Adrenal gland (tissue), 5 donors: ENCODE measurements around the gene ADCY2.

Source experiments
- POLR2A ChIP-seq, 2 donors: fragments of 450-650 bp; IDR thresholded peaks; one replicate each; pipeline ENCODE4 v1.6.1; 2017; ENCODE audit warnings: antibody characterized with exemption in 2 of 2, mild to moderate bottlenecking in 2 of 2, moderate library complexity in 1 of 2
- TF ChIP-seq, protein P1 (sequence below), 6 experiments: fragments of 450-650 bp in 4 of 6; fragments of 200-600 bp in 2 of 6; sonication (generic) in 1 of 6; IDR thresholded peaks; 1 replicate in 5 of 6; 2 replicates in 1 of 6; pipeline versions ENCODE4 v1.5.1 to v1.8.0; 2016 to 2021; ENCODE audit warnings: antibody characterized with exemption in 6 of 6, mild to moderate bottlenecking in 2 of 6, moderate library complexity in 1 of 6
- donor health status: DM: no; HTN: no; CAD: no.

DNA sequence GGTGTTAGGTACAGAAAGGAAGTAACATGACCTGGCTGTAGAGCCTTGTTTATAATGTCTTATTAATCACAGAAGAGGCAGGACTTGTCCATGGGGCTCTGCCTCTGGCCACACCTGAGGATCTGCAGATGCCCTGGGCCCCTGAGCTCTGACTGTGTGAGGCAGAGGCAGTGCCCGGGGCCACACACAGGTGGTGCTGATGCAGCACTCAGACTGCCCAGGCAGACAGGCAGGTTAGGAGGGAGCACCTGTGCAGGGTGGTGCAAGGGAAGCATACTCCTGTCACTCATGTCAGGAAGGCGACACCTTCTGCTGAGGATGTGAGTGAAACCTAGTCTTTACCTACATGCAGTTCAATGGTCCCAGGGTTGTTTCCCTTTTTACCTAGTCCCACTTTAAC, 366.3 kb downstream of the ADCY2 start:
- TF ChIP-seq, protein P1, sequence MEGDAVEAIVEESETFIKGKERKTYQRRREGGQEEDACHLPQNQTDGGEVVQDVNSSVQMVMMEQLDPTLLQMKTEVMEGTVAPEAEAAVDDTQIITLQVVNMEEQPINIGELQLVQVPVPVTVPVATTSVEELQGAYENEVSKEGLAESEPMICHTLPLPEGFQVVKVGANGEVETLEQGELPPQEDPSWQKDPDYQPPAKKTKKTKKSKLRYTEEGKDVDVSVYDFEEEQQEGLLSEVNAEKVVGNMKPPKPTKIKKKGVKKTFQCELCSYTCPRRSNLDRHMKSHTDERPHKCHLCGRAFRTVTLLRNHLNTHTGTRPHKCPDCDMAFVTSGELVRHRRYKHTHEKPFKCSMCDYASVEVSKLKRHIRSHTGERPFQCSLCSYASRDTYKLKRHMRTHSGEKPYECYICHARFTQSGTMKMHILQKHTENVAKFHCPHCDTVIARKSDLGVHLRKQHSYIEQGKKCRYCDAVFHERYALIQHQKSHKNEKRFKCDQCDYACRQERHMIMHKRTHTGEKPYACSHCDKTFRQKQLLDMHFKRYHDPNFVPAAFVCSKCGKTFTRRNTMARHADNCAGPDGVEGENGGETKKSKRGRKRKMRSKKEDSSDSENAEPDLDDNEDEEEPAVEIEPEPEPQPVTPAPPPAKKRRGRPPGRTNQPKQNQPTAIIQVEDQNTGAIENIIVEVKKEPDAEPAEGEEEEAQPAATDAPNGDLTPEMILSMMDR (IDR thresholded peaks at IDR 0.05): no peak
- no peak for TF ChIP-seq POLR2A (IDR thresholded peaks at IDR 0.05)
